Mononuclear cell (primary cell): ENCODE results near the gene SMS. TPM values are rescaled to one million over a fixed set of nuclear protein-coding genes. Genes with fewer than 3 reads are reported as not detected.
"Not testable (repeated sequence)": the region's sequence is repeated elsewhere in the genome, so short reads cannot be mapped to it uniquely, and the experiment has no call there.

Source experiments
- H3K27me3 ChIP-seq: 2 replicates; pipeline ENCODE4 v1.6.0; 2011; ENCODE audit warnings: low read length, control low read depth; ENCODE audit not compliant: insufficient read depth
- H3K4me1 ChIP-seq: 2 replicates; pipeline ENCODE4 v1.5.1; 2011; ENCODE audit warnings: mild to moderate bottlenecking, low read length, control low read depth; ENCODE audit not compliant: insufficient read depth
- H3K4me3 ChIP-seq: 2 replicates; pipeline ENCODE4 v1.5.1; 2011; ENCODE audit warnings: mild to moderate bottlenecking, low read length, moderate library complexity
- H3K9me3 ChIP-seq: 2 replicates; pipeline ENCODE4 v1.5.1; 2011; ENCODE audit warnings: low read depth, mild to moderate bottlenecking, control low read depth, low read length
- total RNA-seq: library from RNA; depleted of rRNA; stranded (reverse); fragments of >200 nt; gene quantifications from one replicate; pipeline ENCODE4 v1.2.3, GENCODE V29; 2012

Gene SMS
- total RNA-seq, 1 donor, result 38.9 TPM

DNA sequence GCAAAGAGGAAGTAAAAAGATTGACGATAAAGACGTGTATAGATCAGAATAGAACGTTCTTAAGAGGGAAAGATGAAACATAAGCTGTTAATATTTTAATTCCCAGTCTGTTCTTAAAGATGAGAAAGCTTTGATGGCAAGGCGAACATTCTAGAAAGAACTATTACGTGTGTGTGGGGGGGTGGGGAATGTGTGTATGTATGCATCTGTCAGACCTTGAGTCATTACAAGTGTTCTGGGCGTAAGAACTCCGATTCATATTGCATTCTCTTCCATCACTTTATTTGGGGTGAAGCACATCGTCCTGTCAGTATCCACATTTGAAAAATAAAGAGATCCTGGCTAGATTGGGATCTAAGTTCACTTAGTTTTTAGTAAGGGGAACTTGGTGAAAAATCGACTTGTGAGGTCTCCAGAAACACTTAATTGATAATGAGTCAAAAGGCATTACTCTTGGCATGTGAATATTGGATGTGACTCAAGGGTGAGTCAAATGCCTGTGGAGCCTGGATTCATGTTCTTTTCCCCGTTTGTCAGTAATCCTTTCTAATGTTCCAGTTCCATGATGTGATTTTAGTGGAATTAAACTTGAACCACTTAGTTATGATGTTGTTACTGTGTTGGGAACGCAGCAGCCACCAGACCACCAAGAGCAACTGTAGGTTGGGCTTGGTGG, 3.1 kb downstream of the SMS start:
- Histone ChIP-seq H3K27me3 (no peaks in the 10 kb centered on the region), H3K4me3 (no peak overlapping the region), H3K4me1 (peaks cover 28% of the 10 kb centered on the region), H3K9me3 (no peaks in the 10 kb centered on the region)

GRCh38 chrX:21944136-21944615, 3.7 kb downstream of the SMS start:
- peaks cover 28% of the 10 kb centered on the region for H3K4me1 ChIP-seq
- H3K4me3 ChIP-seq, result no peak overlapping the region
- no peaks in the 10 kb centered on the region for H3K27me3 ChIP-seq
- H3K9me3 ChIP-seq, result no peaks in the 10 kb centered on the region

- H3K4me3 ChIP-seq, result no peak overlapping the region
- H3K9me3 ChIP-seq, result no peaks in the 10 kb centered on the region
- H3K4me1 ChIP-seq, result peaks cover 25% of the 10 kb centered on the region
- no peaks in the 10 kb centered on the region for H3K27me3 ChIP-seq
Observed at GRCh38 chrX:21946925-21947641, 6.6 kb downstream of the SMS start.

GRCh38 chrX:21947671-21948070, 7.2 kb downstream of the SMS start:
- H3K9me3 ChIP-seq, result no peaks in the 10 kb centered on the region
- no peak overlapping the region for H3K4me3 ChIP-seq
- peaks cover 19% of the 10 kb centered on the region for H3K4me1 ChIP-seq
- H3K27me3 ChIP-seq, result no peaks in the 10 kb centered on the region

DNA sequence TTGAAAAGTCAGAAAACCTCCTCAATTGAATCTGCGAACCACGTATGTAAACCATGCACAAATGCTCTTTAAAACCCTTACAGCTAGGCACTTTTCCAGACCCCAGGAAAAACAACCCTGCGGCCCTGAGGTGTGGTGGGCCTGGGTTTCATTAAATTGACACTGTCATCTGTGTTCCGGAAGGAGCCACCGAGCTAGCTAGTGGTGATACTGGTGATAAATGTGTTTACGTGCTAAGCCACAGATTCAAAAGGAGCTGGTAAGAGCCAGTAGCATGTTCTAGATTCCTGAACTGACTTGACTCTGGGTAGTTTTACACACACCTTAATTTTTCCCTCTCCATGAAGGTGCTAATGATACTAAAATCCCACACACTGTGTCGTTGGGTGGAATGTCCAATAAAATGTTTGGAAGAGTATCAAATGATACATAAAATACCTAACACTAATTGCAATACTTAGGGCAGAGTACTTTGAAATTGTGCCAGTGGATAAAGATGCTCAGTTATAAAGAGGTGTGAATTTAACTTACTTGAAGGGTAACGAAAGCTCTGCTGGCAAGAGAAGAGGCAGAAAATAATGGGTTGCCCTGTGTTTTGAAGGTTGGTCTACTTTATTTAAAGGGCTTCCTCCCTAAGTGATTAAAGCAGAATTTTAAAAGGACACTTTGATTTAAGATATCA, 8.5 kb downstream of the SMS start:
- no peaks in the 10 kb centered on the region for H3K9me3 ChIP-seq
- no peaks in the 10 kb centered on the region for H3K27me3 ChIP-seq
- H3K4me1 ChIP-seq, result peaks cover 7% of the 10 kb centered on the region
- no peak overlapping the region for H3K4me3 ChIP-seq

DNA sequence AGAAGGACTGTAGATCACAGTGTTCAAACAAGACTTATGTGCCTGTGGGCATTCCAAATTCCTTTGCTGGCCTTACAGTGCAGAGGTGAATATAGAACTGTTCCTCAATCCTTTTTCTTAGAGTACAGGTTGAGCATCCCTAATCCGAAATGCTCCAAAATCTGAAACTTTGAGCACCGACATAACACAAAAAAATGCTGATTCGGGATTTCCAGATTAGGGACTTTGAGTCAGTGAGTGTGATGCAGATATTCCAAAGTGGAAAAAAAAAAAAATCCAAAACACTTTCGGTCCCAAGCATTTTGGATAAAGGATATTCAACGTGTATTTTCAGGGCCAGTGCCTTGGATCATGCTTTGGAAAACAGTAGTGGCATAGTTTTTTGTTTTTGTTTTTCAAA, 9.2 kb downstream of the SMS start:
- Histone ChIP-seq H3K4me1 (peaks cover 7% of the 10 kb centered on the region), H3K9me3 (no peaks in the 10 kb centered on the region), H3K4me3 (no peak overlapping the region), H3K27me3 (no peaks in the 10 kb centered on the region)

- not testable (repeated sequence) for H3K9me3 ChIP-seq, H3K27me3 ChIP-seq, H3K4me3 ChIP-seq
- peaks cover 15% of the 10 kb centered on the region for H3K4me1 ChIP-seq
Observed at GRCh38 chrX:21950557-21950956, 10.0 kb downstream of the SMS start.

GRCh38 chrX:21952624-21953023, 12.1 kb downstream of the SMS start:
- Histone ChIP-seq H3K4me3 (no peak overlapping the region), H3K9me3 (no peaks in the 10 kb centered on the region), H3K4me1 (peaks cover 11% of the 10 kb centered on the region), H3K27me3 (no peaks in the 10 kb centered on the region)

GRCh38 chrX:21953195-21953830, 12.8 kb downstream of the SMS start:
- H3K9me3 ChIP-seq, H3K4me3 ChIP-seq, H3K27me3 ChIP-seq: not testable (repeated sequence)
- H3K4me1 ChIP-seq, result peaks cover 11% of the 10 kb centered on the region

DNA sequence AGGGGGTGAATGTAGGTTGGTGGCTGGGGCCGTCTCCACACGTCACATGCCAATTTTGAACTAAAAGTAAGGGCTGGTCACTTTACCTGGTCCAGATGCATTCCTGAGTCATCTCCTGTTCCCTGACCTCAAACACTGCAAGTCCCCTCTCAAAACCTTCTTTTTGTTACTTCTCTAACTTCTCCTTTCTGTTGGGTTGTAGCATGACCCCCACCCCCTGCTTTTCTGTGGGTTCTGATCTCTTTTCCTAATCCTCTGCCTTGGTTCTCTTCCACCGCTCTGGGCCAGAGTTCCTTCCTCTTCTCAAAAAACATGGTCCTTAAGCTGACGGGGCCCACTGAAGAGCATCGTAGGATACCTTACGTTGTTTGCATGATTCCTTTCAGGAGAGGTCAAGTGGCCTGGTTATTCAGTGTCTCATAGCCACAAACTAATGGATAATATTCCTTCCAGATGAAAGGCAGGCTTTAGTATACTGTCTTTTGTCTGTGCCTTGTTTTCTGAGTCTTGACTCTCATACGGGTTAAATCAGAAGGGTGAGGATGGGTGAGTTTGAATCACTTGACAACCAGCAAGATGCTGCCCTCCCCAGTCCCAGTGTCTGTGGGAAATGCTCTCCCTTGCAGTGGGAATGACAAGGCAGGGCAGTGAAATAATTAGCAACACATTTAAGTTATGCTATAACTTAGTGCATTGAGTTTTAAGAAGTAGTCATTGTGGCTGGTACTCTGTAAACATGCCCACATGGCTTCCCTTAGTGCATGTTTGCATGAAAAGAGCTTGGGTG, 15.1 kb downstream of the SMS start:
- Histone ChIP-seq H3K4me3 (no peak overlapping the region), H3K27me3 (no peaks in the 10 kb centered on the region), H3K9me3 (no peaks in the 10 kb centered on the region), H3K4me1 (peaks cover 14% of the 10 kb centered on the region)

DNA sequence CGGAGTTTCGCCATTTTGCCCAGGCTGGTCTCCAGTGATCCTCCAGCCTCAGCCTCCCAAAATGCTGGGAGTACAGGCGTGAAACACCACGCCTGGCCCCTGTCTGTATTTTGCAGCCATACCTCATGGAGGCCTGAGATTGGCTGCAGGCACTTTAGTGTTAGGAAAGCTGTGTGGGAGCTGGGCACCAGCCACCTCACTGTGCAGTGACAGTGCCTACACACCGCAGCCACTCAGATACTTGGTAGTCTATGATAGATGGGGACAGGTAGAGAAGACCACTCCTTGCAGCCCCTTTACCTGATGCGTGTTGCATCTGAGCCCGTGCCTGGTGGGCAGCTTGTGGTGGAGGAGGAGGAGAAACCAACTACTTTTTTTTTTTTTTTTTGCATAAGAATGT, 16.3 kb downstream of the SMS start:
- Histone ChIP-seq H3K4me3 (no peak overlapping the region), H3K9me3 (no peaks in the 10 kb centered on the region), H3K4me1 (peaks cover 19% of the 10 kb centered on the region), H3K27me3 (no peaks in the 10 kb centered on the region)

GRCh38 chrX:21958187-21958586, 17.7 kb downstream of the SMS start:
- peaks cover 19% of the 10 kb centered on the region for H3K4me1 ChIP-seq
- H3K27me3 ChIP-seq, result no peaks in the 10 kb centered on the region
- H3K9me3 ChIP-seq, result no peaks in the 10 kb centered on the region
- no peak overlapping the region for H3K4me3 ChIP-seq

GRCh38 chrX:21958916-21959315, 18.4 kb downstream of the SMS start:
- Histone ChIP-seq H3K4me3 (no peak overlapping the region), H3K27me3 (no peaks in the 10 kb centered on the region), H3K4me1 (peaks cover 19% of the 10 kb centered on the region), H3K9me3 (no peaks in the 10 kb centered on the region)

DNA sequence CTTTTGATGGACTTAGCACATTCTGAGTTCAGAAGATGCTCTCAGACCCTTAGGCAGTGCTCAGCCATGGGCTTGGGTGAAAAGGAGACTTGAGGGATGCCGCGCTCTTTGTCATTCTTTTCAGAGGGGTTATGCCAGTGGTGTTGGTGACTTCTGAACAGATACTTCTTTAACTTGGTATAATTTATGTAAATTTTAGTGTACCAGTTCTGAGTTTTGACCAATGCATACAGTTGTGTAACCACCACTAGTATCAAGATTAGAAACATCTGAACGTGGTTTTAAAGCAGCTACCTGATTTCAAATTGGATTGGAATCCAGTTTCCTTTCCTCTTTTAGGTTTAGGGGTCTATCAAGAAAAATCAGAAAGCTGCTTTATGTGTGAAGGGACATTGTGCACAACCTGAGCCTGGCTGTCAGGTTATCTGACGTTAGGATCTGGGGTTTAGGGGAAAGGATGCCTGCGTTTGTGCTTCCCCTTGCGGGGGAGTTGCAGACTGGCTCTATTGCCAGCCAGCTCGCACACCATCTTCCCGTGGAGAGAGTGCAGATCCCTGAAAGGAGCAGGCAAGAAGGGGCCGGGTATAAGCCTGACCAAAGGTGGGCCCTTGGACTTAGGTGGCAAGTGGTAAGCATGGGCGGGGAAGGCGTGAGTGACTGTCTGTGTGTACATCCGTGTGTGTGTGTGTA, 19.0 kb downstream of the SMS start:
- Histone ChIP-seq H3K9me3 (no peaks in the 10 kb centered on the region), H3K4me1 (peaks cover 19% of the 10 kb centered on the region), H3K27me3 (no peaks in the 10 kb centered on the region), H3K4me3 (no peak overlapping the region)
